Stimulated activated CD8-positive, alpha-beta memory T cell treated with anti-CD3 and anti-CD28 coated beads, Interleukin-12 subunit alpha, Interleukin-12 subunit beta, amount 100 ng/mL, for 4 hours (primary cell): ENCODE measurements around the gene HADH.
A peak's percentile ranks its signal among the peaks of the same experiment; 100 is the strongest.
"Not testable (repeated sequence)": the region's sequence is repeated elsewhere in the genome, so short reads cannot be mapped to it uniquely, and the experiment has no call there.

Source experiments
- DNase-seq: peaks from one replicate; pipeline ENCODE4 v3.0.0-alpha.2; 2020; ENCODE audit warnings: low read depth

HADH gene

GRCh38 chr4:107996949-107997788, 7.5 kb downstream of the HADH start:
- DNase-seq = no peak

- no peak for DNase-seq
Measured at GRCh38 chr4:107997794-107998193, 8.1 kb downstream of the HADH start.

GRCh38 chr4:107999932-108000539, 10.3 kb downstream of the HADH start:
- DNase-seq = no peak

GRCh38 chr4:108001540-108002135, 11.9 kb downstream of the HADH start:
- DNase-seq = no peak

- no peak for DNase-seq
Measured at GRCh38 chr4:108003982-108004515, 14.4 kb downstream of the HADH start.

- DNase-seq = no peak
Measured at GRCh38 chr4:108004646-108005045, 15.0 kb downstream of the HADH start.

- no peak for DNase-seq
Measured at GRCh38 chr4:108005807-108006206, 16.1 kb downstream of the HADH start.

GRCh38 chr4:108006361-108006760, 16.7 kb downstream of the HADH start:
- DNase-seq = no peak

GRCh38 chr4:108007984-108008383, 18.3 kb downstream of the HADH start:
- DNase-seq = no peak

- no peak for DNase-seq
Measured at GRCh38 chr4:108008721-108009120, 19.0 kb downstream of the HADH start.

GRCh38 chr4:108010167-108010566, 20.5 kb downstream of the HADH start:
- no peak for DNase-seq

- not testable (repeated sequence) for DNase-seq
Measured at GRCh38 chr4:108012382-108012781, 22.7 kb downstream of the HADH start.

GRCh38 chr4:108013327-108013726, 23.6 kb downstream of the HADH start:
- DNase-seq = no peak

GRCh38 chr4:108013955-108014354, 24.3 kb downstream of the HADH start:
- DNase-seq = no peak

- DNase-seq = peak; percentile 61
Measured at GRCh38 chr4:108018040-108018883, 28.6 kb downstream of the HADH start.

GRCh38 chr4:108018884-108019187, 29.1 kb downstream of the HADH start:
- DNase-seq = no peak

GRCh38 chr4:108024085-108024877, 34.6 kb downstream of the HADH start:
- DNase-seq = no peak

GRCh38 chr4:108024878-108025165, 35.1 kb downstream of the HADH start:
- no peak for DNase-seq

- peak; percentile 39 for DNase-seq
Measured at GRCh38 chr4:108029016-108029720, 39.5 kb downstream of the HADH start.

GRCh38 chr4:108029731-108030130, 40.0 kb downstream of the HADH start:
- no peak for DNase-seq

GRCh38 chr4:108030332-108030731, 40.6 kb downstream of the HADH start:
- DNase-seq = peak; percentile 33
